NCI-H524 treated with DMSO at 0.1 percent for 48 hours (cell line): ENCODE data around the gene MAGEA8.
"Not testable (repeated sequence)": the region's sequence is repeated elsewhere in the genome, so short reads cannot be mapped to it uniquely, and the experiment has no call there.

ENCODE experiments used
- DNase-seq: peaks from one replicate; lab custom pipeline; 2025; lab: John Stamatoyannopoulos, UW

MAGEA8 gene, protein sequence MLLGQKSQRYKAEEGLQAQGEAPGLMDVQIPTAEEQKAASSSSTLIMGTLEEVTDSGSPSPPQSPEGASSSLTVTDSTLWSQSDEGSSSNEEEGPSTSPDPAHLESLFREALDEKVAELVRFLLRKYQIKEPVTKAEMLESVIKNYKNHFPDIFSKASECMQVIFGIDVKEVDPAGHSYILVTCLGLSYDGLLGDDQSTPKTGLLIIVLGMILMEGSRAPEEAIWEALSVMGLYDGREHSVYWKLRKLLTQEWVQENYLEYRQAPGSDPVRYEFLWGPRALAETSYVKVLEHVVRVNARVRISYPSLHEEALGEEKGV

DNA sequence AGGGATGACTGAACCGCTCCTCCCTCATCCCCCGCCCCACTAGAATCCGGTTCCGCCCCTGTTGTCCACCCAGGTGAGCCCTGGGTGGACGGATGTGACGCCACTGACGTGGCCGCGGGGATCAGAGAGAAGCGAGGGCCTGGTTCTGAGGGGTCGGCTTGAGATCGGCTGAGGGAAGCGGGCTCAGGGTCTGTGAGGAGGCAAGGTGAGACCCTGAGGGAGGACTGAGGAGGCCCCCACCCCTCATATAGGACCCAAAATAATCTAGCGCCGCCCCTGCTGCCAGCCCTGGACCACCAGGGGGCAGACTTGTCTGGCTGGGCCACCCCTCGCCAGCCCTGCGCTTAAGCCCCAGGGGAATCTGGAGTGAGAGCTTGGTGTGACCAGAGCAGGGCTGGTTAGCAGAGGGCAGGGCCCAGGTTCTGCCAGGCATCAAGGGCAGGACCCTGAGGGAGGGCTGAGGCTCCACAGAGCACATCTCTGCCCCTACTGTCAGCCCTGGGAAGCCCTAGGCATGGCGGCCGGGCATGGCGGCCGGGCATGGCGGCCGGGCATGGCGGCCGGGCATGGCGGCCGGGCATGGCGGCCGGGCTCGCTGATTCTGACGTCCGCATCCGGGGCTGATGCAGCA is at the start of gene MAGEA8:
MAGEA8 (plus strand) TSS at position 103 of the 631 bp plus-strand sequence. CDS start 3,090 bp downstream, outside the sequence.
- no peak for DNase-seq

DNA sequence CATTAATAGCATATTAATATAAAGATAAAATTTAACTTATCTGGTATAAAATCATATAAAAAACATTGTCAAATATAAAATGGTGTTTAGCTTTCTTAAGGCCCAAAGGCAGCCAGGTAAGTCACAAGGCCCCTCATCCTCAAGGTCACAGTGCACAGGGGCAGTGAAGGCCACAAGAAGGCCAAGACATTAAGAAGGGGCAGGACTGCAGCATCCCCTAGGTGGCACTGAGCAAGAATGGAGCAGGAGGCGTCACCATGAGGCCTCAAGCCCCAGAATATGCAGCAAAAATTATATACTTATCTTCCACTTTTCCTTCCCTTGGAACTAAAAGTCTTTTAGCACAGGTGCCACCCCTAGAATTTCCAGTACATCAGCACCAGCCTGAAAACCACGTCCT is 49.5 kb upstream of the MAGEA8 start:
- no peak for DNase-seq

DNA sequence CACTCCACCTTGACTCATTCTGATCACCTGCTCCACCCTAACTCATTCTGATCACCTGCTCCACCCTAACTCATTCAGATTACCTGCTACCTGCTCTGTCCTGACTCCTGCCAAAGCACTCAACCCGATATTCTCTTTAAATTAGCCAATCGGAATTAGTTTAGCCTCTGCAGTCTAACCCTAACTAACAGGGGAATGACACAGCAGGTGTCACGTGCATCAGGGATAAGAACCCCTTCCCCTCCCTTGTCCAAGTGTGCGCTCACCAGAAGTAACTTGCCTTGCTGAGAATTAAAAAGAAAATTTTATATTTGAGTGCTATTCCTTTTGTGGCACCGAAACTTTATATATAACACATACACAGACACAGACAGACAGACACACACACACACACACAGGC is 44.3 kb upstream of the MAGEA8 start:
- not testable (repeated sequence) for DNase-seq

DNA sequence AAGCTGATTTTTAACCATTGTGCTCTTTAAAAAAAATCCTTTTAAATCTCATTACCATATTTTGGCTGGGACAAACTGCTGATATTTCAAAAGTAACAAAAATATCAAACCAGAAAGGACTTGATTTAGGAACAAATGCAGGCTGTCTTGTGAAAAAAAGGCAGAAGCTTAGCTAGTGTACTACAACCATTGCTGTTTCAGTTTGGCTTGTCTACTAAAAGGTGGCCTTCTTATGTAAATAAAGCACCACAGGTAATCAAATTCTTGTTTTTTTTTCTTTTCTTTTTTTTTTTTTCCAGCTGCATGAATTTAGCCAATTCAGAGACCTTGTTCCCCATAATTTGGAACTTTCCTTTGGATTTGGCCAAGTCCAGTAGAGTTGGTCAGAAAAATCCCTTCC is 43.8 kb upstream of the MAGEA8 start:
- DNase-seq = no peak

- DNase-seq = no peak
Observed at GRCh38 chrX:149837639-149838038, 43.3 kb upstream of the MAGEA8 start.

DNA sequence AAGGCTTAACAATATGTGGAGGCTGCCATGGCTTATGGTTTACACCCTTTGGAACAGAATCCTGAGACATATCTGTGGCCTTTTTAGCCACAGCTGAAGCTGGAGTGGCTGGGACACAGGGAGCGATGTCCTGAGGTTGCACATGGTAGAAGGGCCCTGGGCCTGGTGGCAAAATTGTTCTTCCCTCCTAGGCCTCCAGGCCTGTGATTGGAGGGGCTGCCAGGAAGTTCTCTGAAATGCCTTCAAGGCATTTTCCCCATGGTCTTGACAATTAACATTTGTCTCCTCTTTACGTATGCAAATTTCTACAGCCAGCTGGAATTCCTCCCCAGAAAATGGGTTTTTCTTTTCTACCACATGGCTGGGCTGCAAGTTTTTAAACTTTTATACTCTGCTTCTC is 39.1 kb upstream of the MAGEA8 start:
- no peak for DNase-seq

- no peak for DNase-seq
Observed at GRCh38 chrX:149845385-149845784, 35.6 kb upstream of the MAGEA8 start.

- no peak for DNase-seq
Observed at GRCh38 chrX:149846789-149847188, 34.2 kb upstream of the MAGEA8 start.

DNA sequence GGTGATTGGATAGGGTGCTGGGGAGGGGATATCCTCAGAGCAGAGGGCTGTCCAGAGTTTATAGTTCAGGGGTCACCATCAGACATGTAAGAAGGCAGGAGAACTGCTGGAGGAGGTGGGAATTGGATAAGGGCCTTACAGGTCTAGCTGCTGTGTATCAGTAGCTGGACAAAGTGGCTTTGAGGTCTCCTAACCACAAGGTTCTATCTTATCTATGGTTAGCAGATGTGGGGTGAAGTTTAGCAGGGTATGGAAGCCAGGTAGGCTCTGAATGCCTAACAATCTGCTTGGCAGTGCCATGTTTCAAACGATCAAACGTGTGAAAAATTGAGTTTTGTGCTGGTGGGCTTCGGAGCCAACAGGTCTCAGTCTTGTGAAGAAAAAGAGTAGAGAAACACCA is 32.1 kb upstream of the MAGEA8 start:
- no peak for DNase-seq

- DNase-seq = no peak
Observed at GRCh38 chrX:149849787-149850186, 31.2 kb upstream of the MAGEA8 start.

DNA sequence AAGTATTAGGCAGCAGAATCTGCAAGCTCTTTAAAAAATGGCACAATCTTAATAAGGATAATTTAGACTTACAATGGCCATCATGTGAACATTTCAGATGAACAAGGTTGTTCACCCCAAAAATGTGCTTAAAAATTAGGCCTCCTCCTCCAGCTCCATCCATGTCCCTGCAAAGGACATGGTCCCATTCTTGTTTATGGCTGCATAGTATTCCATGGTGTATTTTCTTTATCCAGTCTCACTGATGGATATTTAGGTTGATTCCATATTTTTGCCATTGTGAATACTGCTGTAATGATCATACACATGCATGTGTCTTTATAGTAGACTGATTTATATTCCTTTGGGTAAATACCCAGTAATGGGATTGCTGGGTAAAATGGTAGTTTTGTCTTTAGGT is 29.1 kb upstream of the MAGEA8 start:
- DNase-seq = no peak

GRCh38 chrX:149853925-149854324 is 27.1 kb upstream of the MAGEA8 start:
- no peak for DNase-seq

- no peak for DNase-seq
Observed at GRCh38 chrX:149858592-149858991, 22.4 kb upstream of the MAGEA8 start.

GRCh38 chrX:149860445-149860844 is 20.5 kb upstream of the MAGEA8 start:
- DNase-seq = no peak

DNA sequence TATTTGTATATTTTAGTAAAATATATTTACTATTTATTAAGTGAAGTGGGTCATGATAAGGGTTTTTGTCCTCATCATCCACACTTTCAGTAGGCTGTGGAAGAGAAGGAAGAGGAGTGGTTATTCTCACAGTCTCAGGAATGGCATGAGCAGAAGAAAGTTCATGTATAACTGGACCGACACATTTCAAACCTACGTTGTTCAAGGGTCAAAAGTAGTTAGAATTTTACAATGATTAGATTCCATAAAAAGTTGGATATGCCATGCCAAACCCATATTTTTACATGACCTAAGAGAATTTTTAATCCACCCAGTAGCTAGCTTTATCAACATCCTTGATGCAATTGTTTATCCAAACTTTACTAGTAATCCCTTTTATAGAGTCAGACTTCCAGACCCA is 15.6 kb upstream of the MAGEA8 start:
- no peak for DNase-seq

DNA sequence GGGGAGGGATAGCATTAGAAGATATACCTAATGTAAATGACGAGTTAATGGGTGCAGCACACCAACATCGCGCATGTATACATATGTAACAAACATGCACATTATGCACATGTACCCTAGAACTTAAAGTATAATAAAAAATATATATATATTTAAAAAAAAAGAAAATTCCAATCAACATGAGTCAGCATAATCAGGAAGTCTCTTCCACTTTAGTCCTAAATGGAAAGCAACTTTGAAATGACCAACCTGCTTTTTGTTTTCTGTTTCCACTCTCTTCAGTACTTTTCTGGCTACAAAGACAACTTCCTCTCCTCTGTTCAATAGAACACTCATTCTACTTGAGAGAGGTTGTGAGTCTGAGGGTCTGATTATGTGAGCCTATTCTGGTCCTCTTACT is 13.5 kb upstream of the MAGEA8 start:
- DNase-seq = no peak

DNA sequence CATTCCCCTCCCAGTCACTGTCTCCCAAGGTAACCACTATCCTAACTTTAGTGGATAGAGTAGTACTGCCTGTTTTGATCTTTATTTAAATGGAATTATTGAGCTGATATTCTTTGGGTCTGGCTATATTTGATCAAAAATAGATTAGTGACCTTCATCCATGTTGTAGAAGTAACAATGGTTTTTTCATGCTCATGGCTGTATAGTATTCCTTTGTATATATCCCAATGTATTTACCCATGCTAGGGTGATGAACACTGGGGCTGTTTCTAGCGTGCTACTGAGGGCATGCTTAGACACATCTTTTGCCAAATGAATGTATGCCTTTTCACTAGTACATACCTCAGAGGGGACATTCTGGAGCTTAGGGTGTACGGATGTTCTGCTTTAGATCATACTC is 10.1 kb upstream of the MAGEA8 start:
- no peak for DNase-seq

- DNase-seq = no peak
Observed at GRCh38 chrX:149871433-149871832, 9.6 kb upstream of the MAGEA8 start.

- no peak for DNase-seq
Observed at GRCh38 chrX:149871940-149872339, 9.0 kb upstream of the MAGEA8 start.

DNA sequence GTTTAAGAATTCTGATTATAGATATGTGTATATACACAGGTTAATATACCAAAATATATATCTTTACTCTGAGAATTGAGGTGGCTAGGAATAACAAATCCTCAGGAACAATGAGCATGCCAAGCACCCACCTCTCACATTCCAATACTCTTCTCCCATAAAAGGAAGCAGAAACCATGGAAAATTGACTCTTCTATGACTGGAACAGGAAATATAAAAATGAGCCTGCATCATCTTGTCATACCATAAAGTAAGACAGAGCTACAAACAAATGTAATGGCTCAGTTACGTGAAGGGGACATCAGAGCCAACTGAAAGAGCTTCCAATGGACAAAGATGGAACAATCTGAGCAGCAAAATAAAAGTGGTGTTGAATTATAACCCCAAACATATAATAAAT is 3.8 kb upstream of the MAGEA8 start:
- DNase-seq = no peak

DNA sequence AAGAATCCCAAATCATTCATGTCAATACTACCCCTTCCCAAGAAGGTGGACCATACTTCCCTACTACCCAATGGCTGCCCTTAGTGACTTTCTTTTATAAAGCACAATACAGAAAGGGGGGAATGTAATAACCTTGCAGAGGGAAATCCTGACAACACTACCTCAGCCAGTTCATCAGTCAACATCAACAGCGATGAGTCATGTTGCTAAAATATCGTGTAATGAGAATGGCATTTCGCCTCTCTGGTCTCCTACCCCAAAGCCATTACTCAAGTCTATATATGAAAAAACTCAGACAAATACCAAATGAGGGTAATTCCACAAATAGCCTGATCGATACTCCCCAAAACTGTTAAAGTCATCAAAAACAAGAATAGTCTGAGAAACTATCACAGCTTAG is 3.3 kb upstream of the MAGEA8 start:
- DNase-seq = no peak

- DNase-seq = not testable (repeated sequence)
Observed at GRCh38 chrX:149890828-149891227, 9.8 kb downstream of the MAGEA8 start.

GRCh38 chrX:149898554-149898953 is 17.6 kb downstream of the MAGEA8 start:
- no peak for DNase-seq
